Gastrocnemius medialis (tissue), 4 donors: ENCODE results near the gene ADAMTSL5.

Experiments used
- CTCF ChIP-seq, 5 experiments: fragments of 450-650 bp in 3 of 5; fragments of 200-600 bp in 2 of 5; sonication (generic) in 2 of 5; IDR thresholded peaks in 4 of 5; conservative IDR thresholded peaks in 1 of 5; 1 replicate in 4 of 5; 2 replicates in 1 of 5; pipeline ENCODE4 v1.5.1; 2016 to 2019; ENCODE audit warnings: antibody characterized with exemption in 5 of 5, mild to moderate bottlenecking in 3 of 5, moderate library complexity in 3 of 5
- POLR2A ChIP-seq, 2 donors: fragments of 450-650 bp; IDR thresholded peaks; one replicate each; pipeline ENCODE4 v1.6.1; 2017; ENCODE audit warnings: antibody characterized with exemption in 2 of 2, mild to moderate bottlenecking in 2 of 2, moderate library complexity in 2 of 2

GRCh38 chr19:1481224-1481892 lies 31.5 kb downstream of the ADAMTSL5 start:
- TF ChIP-seq POLR2A (IDR thresholded peaks at IDR 0.05), result no peak
- TF ChIP-seq CTCF (IDR thresholded peaks at IDR 0.05 in 4 of 5, conservative IDR thresholded peaks at IDR 0.05 in 1 of 5), result no peak
